Activated B cell treated with CpG ODN at 0.5 μM for 24 hours (primary cell): ENCODE data around the gene CNTN1. TPM values are rescaled to one million over a fixed set of nuclear protein-coding genes. Genes with fewer than 3 reads are reported as not detected.
"Not testable (repeated sequence)": the region's sequence is repeated elsewhere in the genome, so short reads cannot be mapped to it uniquely, and the experiment has no call there.

Experiments
- ATAC-seq: fragments of 200-7000 bp; cut with Tn5 transposase; one replicate; pipeline ENCODE4 v1.10.0; 2021; ENCODE audit warnings: low read depth, mild to moderate bottlenecking, moderate library complexity
- CTCF ChIA-PET: fragments of 350-600 bp; sonication (Branson Sonifier 250); formaldehyde crosslinking; loops from one replicate; lab custom pipeline; 2021; ENCODE audit warnings: antibody characterized with exemption; lab: Charles Lee
- POLR2A ChIA-PET: fragments of 350-600 bp; sonication (Branson Sonifier 250); formaldehyde crosslinking; loops from one replicate; lab custom pipeline; 2021; ENCODE audit warnings: antibody characterized with exemption; lab: Charles Lee
- DNase-seq: peaks from one replicate; pipeline ENCODE4 v3.0.0; 2022
- H3K27ac Mint-ChIP-seq: one replicate; pipeline ENCODE4 v1.8.0; 2020; ENCODE audit warnings: mixed read lengths
- H3K27me3 Mint-ChIP-seq: one replicate; pipeline ENCODE4 v1.8.0; 2021; ENCODE audit warnings: mixed read lengths
- H3K36me3 Mint-ChIP-seq: one replicate; pipeline ENCODE4 v1.8.0; 2021; ENCODE audit warnings: low read depth, mixed read lengths
- H3K4me1 Mint-ChIP-seq: one replicate; pipeline ENCODE4 v1.8.0; 2021; ENCODE audit warnings: mixed read lengths
- H3K4me3 Mint-ChIP-seq: one replicate; pipeline ENCODE4 v1.8.0; 2020; ENCODE audit warnings: mild to moderate bottlenecking, mixed read lengths
- H3K9me3 Mint-ChIP-seq: one replicate; pipeline ENCODE4 v1.8.0; 2020; ENCODE audit warnings: mixed read lengths
- intact Hi-C: fragments of 100-400 bp; cut with micrococcal nuclease; formaldehyde crosslinking; loops from one replicate; pipeline ENCODE4 v1.15.1; 2024
- total RNA-seq: library from RNA; stranded (reverse); gene quantifications from 2 replicates; pipeline ENCODE4 v1.2.3, GENCODE V29; 2022
- TF ChIP-seq, protein P1 (sequence below): fragments of 200-600 bp; IDR thresholded peaks from one replicate; pipeline ENCODE4 v1.8.0; 2022; ENCODE audit warnings: antibody characterized with exemption, mild to moderate bottlenecking

CNTN1 gene
- total RNA-seq, 1 donor from 2014 or later: not detected

DNA sequence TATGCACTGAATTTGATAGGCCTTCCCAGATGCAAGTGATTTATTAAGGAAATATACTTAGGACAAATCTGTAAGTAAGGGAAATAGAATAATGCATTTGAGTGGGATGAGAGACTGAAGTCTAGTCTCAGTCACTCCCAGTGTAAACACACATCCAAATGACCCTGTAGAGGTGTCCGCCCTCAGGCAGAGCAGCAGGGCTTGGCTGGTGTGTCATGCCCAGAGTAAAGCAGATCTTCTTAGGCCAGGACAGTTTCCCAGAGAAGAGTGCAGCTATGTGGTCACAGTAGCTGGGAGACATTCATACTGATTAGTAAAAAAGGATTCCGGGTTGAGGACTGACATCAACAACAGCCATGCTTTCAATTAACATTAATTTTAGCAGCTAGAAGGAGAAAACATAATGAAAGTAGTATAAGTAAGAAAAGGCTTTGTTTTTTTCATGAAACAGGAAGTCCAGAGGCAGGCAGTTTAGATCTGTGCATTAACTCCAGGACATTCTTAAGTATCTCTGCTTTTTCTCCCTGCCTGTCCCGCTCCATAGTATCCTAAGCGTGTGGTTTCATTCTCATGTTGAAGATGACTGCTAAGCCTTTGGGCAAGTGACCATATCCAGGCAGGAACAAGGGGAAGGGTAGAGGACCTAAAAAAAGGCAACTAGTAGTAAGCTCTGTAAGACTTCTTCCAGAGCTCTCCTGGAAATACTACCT is 35.7 kb downstream of the CNTN1 start:
- H3K4me3 Mint-ChIP-seq: no peak overlapping the region
- POLR2A ChIA-PET: no interaction called here
- no peaks in the 10 kb centered on the region for H3K27me3 Mint-ChIP-seq

GRCh38 chr12:40730281-40730680 is 38.0 kb downstream of the CNTN1 start:
- TF ChIP-seq, protein P1, sequence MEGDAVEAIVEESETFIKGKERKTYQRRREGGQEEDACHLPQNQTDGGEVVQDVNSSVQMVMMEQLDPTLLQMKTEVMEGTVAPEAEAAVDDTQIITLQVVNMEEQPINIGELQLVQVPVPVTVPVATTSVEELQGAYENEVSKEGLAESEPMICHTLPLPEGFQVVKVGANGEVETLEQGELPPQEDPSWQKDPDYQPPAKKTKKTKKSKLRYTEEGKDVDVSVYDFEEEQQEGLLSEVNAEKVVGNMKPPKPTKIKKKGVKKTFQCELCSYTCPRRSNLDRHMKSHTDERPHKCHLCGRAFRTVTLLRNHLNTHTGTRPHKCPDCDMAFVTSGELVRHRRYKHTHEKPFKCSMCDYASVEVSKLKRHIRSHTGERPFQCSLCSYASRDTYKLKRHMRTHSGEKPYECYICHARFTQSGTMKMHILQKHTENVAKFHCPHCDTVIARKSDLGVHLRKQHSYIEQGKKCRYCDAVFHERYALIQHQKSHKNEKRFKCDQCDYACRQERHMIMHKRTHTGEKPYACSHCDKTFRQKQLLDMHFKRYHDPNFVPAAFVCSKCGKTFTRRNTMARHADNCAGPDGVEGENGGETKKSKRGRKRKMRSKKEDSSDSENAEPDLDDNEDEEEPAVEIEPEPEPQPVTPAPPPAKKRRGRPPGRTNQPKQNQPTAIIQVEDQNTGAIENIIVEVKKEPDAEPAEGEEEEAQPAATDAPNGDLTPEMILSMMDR: no peak
- intact Hi-C loops: no loop called here
- no peak for ATAC-seq
- Mint-ChIP-seq H3K4me1 (no peaks in the 10 kb centered on the region), H3K27me3 (no peaks in the 10 kb centered on the region), H3K4me3 (no peak overlapping the region), H3K9me3 (no peaks in the 10 kb centered on the region), H3K36me3 (no peaks in the 10 kb centered on the region), H3K27ac (no peak overlapping the region)
- no peak for DNase-seq
- ChIA-PET POLR2A (no interaction called here), CTCF (no interaction called here)

More for the DNA sequence above, 35.7 kb downstream of the CNTN1 start:
- H3K9me3 Mint-ChIP-seq: no peaks in the 10 kb centered on the region
- no peak for ATAC-seq
- intact Hi-C loops: no loop called here
- H3K4me1 Mint-ChIP-seq: no peaks in the 10 kb centered on the region
- no peak overlapping the region for H3K27ac Mint-ChIP-seq
- TF ChIP-seq, protein P1: no peak
- DNase-seq: no peak
- CTCF ChIA-PET: no interaction called here
- no peaks in the 10 kb centered on the region for H3K36me3 Mint-ChIP-seq

- ChIA-PET POLR2A (no interaction called here), CTCF (no interaction called here)
- DNase-seq (no peak), ATAC-seq (no peak)
- Mint-ChIP-seq H3K36me3 (no peaks in the 10 kb centered on the region), H3K27ac (no peak overlapping the region), H3K9me3 (no peaks in the 10 kb centered on the region), H3K4me3 (no peak overlapping the region), H3K4me1 (no peaks in the 10 kb centered on the region), H3K27me3 (no peaks in the 10 kb centered on the region)
- TF ChIP-seq, protein P1: no peak
- intact Hi-C loops: no loop called here
Measured at GRCh38 chr12:40733871-40734270, 41.6 kb downstream of the CNTN1 start.

- ChIA-PET CTCF (no interaction called here), POLR2A (no interaction called here)
- H3K27me3 Mint-ChIP-seq: no peaks in the 10 kb centered on the region
- no peak overlapping the region for H3K4me3 Mint-ChIP-seq
- no peaks in the 10 kb centered on the region for H3K4me1 Mint-ChIP-seq
- H3K9me3 Mint-ChIP-seq: no peaks in the 10 kb centered on the region
- ATAC-seq (no peak), DNase-seq (no peak)
- TF ChIP-seq, protein P1: no peak
- no peaks in the 10 kb centered on the region for H3K36me3 Mint-ChIP-seq
- no peak overlapping the region for H3K27ac Mint-ChIP-seq
- intact Hi-C loops: no loop called here
Measured at GRCh38 chr12:40734276-40734675, 42.0 kb downstream of the CNTN1 start.

- Mint-ChIP-seq H3K9me3 (peaks cover under 1% of the 10 kb centered on the region), H3K27me3 (no peaks in the 10 kb centered on the region), H3K27ac (no peak overlapping the region), H3K36me3 (no peaks in the 10 kb centered on the region), H3K4me3 (no peak overlapping the region), H3K4me1 (no peaks in the 10 kb centered on the region)
- POLR2A ChIA-PET: no interaction called here
- no peak for DNase-seq
- CTCF ChIA-PET: no interaction called here
- intact Hi-C loops: no loop called here
- TF ChIP-seq, protein P1: no peak
- ATAC-seq: no peak
Measured at GRCh38 chr12:40735551-40736230, 43.5 kb downstream of the CNTN1 start.

DNA sequence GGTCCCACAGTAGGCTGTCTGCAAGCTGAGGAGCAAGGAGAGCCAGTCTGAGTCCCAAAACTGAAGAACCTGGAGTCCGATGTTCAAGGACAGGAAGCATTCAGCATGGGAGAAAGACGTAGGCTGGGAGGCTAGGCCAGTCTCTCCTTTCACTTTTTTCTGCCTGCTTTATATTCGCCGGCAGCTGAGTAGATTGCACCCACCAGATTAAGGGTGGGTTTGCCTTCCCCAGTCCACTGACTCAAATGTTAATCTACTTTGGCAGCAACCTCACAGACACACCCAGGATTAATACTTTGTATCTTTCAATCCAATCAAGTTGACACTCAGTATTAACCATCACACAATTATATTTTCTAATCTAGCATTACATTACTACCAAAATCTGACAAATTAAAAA is 45.2 kb downstream of the CNTN1 start:
- intact Hi-C loops: not testable (repeated sequence)

More for the DNA sequence above, 45.2 kb downstream of the CNTN1 start:
- H3K9me3 Mint-ChIP-seq, H3K4me3 Mint-ChIP-seq, DNase-seq, POLR2A ChIA-PET, H3K36me3 Mint-ChIP-seq, H3K27me3 Mint-ChIP-seq, ATAC-seq, CTCF ChIA-PET, H3K4me1 Mint-ChIP-seq, H3K27ac Mint-ChIP-seq: not testable (repeated sequence)
